HG03175 (cell line): ENCODE measurements around the gene ANK2.
"Not testable (repeated sequence)": the region's sequence is repeated elsewhere in the genome, so short reads cannot be mapped to it uniquely, and the experiment has no call there.

Source experiments
- ATAC-seq: cut with Tn5 transposase; IDR thresholded peaks from one replicate; pipeline ENCODE4 v1.9.1; 2021; ENCODE audit warnings: mild to moderate bottlenecking, moderate library complexity; ENCODE audit not compliant: unreplicated experiment

The ANK2 gene

DNA sequence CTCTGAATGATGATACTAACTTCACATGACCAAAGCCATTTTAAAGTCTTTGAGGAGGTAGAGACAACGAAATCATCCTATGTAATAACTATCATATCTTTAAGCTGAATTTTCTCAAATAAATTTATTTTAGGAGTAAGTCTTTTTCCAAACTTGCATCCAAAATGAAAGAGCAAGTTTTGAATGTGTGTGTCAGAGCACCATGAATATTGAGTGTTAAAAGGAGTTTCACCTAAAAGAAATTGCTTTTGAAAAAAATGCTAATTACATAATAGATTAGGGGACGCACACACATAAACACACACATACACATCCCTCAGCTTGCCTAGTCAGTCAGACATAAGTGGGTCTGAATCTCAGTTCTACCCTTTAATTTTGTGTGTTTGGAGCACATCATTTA is 1.9 kb downstream of the ANK2 start:
- no peak for ATAC-seq

- peak; percentile 85 for ATAC-seq
Observed at GRCh38 chr4:113052379-113052951, 3.0 kb downstream of the ANK2 start.

DNA sequence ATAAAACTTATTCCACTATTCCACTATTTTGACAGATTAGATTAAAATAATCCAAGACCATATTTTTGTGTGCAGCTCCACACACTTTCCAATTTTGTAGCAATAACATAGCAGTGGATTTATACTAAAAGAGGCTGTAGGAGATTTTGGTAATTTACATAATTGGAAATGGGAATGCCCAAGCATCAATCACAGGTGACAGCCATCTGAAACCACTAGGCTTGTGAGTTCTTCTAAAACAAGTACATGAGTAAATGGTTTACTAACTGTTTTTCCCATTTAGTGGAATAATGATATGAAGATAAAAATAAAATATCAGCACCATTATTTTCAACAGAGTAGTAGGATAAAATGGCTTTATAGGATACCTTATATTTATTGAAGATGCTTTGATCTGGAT is 4.4 kb downstream of the ANK2 start:
- ATAC-seq = no peak

DNA sequence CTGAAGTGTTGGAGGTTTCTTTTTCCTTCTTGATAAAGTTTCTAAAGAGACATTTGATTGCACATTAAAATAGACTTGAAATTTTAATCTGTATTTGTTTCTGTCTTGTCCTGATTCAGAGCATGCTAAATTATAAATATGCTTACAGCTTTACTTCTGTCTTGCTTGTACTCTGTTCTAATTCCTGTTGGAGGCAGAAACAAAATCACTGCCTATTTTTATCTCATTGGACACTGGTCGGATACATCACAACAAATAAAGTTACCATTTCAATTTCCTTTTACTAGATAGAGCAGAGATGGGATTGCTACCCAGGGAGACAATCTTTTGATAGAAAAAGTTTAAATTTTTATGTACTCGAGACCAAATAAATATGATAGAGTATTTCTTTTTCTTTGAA is 6.9 kb downstream of the ANK2 start:
- no peak for ATAC-seq

- no peak for ATAC-seq
Observed at GRCh38 chr4:113057891-113058290, 8.4 kb downstream of the ANK2 start.

DNA sequence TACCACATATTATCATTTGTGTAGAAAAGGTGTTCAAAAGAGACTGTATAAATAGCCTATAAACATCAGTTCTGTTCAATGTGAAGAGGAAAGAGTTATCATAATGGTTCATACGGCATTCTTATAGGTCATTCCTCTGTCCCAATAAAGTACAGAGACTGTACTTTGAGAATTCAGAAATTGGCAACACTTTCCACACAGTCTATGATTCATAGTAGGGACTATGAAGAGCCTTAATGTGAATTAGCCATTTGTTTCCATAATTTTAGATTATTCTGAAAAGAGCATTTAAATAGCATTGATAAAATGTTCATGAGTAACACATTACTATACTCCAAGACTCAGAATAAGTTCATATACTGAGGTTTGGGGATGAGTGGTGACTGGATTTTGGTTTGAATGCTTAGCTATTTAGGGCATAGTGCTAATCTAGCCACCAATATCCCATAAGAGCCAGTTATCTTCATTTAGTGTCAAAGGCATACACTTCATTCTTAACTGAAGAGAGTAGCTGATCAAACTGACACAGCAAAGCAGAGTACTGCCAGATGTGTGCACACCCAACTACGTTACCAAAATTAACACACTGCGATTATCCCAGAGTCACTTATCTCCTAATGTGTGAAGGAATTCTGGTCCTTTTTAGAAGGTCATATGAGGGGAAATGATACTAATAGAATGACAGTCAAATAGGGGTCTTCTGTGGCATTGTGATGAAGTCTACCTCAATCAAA is 10.2 kb downstream of the ANK2 start:
- ATAC-seq = no peak

GRCh38 chr4:113060853-113061252 is 11.4 kb downstream of the ANK2 start:
- ATAC-seq = no peak

DNA sequence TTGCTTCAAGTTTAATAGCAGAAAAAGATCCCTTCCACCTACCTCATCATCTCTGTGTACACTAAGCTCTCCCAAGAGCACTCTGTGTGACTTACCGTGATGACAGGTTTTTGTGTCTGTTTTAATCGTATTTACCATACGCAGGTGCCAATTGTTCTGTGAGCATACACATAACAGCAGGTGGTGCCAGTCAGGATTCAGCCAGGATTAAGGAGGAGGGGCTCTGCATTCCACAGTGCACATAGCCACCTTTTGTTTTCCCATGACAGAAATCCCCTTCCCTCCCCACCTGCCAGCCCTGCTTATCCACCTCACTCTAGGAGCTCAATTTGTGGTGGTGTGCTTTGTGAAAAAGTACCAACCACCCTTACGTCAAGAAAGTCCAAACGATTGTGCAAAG is 14.8 kb downstream of the ANK2 start:
- no peak for ATAC-seq

DNA sequence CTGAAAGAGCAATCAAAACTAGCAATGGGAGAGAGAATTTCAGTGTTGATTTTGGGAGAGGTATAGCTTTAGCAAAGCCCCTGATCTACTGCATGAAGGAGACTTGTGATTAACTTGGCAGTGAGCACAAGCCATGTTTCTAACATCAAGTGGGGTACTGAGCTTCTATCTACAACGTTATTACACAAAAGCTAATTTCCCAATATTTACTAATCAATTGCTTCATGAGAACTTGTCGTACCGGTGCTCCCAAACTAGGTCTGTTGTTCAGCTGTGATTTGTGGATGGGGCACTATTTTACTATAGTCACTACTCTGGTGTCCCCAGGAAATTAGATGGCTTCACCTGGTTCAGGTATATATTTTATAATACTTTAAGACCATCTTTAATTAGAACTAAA is 16.2 kb downstream of the ANK2 start:
- ATAC-seq = no peak

DNA sequence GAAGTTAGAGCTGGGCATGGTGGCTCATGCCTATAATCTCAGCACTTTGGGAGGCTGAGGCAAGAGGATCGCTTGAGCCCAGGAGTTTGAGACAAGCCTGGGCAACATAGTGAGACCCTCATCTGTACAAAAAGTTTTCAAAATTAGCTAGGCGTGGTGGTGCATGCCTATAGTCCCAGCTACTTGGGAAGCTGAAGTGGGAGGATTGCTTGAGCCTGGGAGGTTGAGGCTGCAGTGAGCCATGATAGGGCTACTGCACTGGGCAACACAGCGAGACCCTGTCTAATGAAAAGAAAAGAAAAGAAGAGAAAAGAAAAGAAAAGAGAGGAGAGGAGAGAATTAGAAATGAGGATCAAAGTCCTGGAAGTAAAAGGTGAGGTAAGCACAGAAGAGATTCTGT is 19.3 kb downstream of the ANK2 start:
- ATAC-seq = not testable (repeated sequence)

GRCh38 chr4:113069212-113069892 is 19.9 kb downstream of the ANK2 start:
- ATAC-seq = no peak

DNA sequence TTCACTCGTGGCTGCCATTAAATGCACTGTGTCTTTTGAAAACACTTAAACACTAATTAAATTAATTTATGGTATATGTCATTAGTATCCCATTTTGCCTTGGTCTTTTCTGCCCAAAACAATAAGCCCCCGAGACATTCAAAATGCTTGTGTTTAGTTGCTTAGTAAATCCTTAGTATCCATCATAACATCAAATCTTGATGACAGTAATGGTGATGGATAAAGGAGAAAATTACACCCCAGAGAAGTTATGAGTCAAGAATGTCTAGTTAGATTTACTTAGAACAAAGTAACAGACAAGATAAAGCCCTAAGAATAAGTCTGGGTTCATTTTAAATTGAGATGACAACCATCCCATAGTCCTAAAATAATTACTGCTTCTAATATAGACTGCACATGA is 21.3 kb downstream of the ANK2 start:
- ATAC-seq = no peak

GRCh38 chr4:113071274-113071673 is 21.8 kb downstream of the ANK2 start:
- ATAC-seq = no peak

DNA sequence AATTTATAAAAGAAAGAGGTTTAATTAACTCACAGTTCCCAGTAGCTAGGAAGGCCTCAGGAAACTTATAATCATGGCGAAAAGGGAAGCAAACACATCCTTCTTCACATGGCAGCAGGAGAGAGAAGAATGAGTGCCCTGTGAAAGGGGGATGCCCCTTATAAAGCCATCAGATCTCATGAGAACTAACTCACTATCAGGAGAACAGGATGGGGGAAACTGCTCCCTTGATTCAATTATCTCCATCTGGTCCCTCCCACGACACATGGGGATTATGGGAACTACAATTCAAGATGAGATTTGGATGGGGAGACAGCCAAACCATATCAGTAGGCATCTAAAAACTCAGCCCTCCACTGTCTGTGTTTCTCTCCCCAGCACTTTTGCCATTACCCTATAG is 22.4 kb downstream of the ANK2 start:
- no peak for ATAC-seq

DNA sequence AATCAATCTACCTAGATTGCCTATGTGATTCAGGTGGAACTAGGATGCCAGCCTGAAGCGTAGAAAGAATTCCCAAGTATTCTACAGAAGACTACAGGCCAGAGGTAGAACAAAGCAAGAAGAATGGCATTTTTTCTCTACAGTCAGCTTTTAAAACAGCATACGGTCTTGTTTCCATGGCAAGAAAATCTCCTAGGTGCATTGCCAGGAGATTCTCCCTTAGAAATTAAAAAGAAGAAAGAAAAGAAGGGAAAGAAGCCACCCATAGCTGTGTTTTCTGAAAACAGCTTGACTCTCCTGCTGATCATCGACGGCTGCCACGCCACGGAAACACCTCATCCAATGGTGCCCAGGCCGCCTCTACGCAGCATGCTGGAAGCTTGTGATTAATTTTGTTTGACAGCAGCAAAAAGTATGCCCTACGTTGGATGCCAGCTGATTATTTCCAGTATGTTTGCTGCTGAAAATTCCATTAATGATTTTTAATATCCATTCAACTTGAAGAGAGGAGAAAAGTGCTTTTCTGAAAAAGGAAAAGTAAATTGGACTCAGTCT is 24.1 kb downstream of the ANK2 start:
- ATAC-seq = no peak

- no peak for ATAC-seq
Observed at GRCh38 chr4:113077575-113077974, 28.1 kb downstream of the ANK2 start.

DNA sequence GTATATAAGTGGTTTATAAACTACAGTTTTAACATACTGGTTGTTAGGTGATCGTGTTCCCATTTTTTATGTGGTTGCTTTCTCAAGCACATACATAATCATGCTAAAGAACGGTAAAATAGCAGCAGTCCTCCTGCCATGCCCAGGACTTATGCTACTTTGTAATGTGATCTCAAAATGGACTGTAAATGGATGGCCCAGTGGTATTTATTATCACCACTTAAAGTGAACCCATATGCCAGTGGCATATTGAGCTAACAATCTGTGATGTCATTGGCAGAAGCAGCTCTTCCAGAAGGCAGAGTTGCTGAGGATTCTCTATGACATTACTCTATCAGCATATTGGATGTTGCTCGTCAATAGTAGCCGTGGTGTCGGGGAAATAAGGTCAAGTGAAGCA is 28.6 kb downstream of the ANK2 start:
- ATAC-seq = no peak

DNA sequence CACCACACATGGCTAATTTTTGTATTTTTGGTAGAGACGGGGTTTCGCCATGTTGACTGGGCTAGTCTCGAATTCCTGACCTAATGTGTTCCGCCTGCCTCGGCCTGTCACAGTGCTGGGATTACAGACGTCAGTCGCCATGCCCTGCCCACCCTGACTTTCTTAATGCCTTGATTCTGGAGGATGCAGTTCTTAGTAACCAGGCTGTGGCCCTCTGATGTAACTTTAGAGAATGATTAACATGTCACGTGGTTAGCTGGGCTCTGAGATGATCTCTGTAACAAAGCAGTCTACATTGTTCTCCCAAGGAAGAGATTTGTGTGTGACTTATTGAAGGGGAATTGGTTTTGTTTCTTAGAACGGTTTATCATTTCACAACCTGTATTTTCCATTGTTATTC is 30.6 kb downstream of the ANK2 start:
- peak; percentile 74 for ATAC-seq

- ATAC-seq = no peak
Observed at GRCh38 chr4:113080624-113081023, 31.2 kb downstream of the ANK2 start.

DNA sequence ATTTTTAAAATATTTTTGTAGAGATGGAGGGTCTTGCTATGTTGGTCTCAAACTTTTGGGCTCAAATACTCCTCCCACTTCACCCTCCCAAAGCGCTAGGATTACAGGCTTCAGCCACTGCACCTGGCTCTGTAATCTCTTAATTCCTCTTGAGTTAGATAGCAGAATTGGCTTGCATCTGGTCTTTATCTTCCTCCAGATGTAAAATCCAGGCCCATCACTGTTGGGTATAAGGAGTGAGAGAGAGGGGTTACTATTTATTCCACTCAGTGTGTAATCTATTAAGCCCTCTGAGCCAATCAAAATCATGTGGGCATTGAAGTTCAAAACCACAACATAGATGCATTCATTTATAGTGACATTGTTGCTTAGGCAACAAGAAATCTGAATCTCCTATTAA is 33.9 kb downstream of the ANK2 start:
- ATAC-seq = no peak

DNA sequence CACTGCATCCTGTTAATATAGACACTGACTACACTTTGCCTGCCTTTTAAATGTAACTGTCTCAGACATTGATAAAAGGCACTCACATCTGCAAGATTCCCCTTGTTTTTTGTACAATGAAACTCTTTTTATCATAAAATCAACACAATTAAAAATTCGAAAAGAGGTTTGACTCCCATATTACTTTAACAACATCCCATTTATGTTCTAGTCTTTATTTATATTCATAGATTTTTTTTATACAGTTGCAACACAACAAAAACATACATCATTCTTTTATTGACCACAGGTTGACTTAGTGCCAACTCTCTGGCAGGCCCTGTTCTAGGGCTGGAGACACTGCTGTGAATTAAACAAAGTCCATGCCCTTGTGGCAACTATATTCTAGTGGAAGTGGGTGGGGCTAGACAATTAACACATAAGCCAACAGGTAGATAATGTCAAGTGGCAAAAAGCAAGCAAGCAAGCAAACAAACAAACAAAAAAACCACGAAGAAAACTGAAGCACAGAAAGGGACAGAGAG is 36.8 kb downstream of the ANK2 start:
- no peak for ATAC-seq

- ATAC-seq = no peak
Observed at GRCh38 chr4:113088050-113088449, 38.6 kb downstream of the ANK2 start.
